GM21423 (cell line): Measurements from ENCODE around the gene GPR183.

Experiments used
- ATAC-seq: cut with Tn5 transposase; IDR thresholded peaks from one replicate; pipeline ENCODE4 v1.9.1; 2021; ENCODE audit warnings: mild to moderate bottlenecking, moderate library complexity; ENCODE audit not compliant: unreplicated experiment

Gene GPR183

GRCh38 chr13:99313501-99313900 lies 6.3 kb upstream of the GPR183 start:
- ATAC-seq: no peak

GRCh38 chr13:99312493-99312883 lies 5.3 kb upstream of the GPR183 start:
- ATAC-seq: peak; percentile 39

- no peak for ATAC-seq
These were observed 4.7 kb upstream of the GPR183 start for GRCh38 chr13:99311748-99312492.

GRCh38 chr13:99311137-99311536 lies 3.9 kb upstream of the GPR183 start:
- ATAC-seq: no peak

DNA sequence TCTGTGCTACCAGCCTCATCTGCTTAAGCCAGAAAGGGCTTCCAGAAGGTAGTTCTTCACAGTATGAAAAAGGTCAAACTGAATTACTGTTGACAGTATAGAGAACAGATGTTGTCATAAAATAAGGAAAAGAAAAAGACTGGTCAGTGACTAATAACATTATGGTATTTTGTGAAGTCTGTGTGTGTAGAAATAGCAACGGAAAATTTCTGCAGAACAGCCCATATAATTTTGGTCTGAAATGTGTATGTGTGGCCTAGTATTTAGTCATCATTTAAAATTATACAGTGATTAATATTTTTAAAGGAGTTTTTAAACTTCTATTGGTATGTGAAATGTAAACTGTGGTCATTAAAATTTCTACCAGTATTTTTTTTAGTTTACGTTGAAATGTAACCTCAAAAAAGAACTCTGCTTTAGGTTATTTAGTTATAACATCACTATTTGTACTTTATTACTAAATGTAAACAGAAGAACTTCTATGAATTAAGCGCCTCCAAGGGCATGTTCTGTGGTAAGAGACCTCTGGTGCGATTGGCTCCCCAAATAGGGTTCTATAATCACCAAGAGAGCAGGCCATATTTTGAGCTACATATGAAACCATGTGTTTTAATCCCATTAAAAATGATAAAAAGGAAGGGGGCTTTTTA lies 3.3 kb upstream of the GPR183 start:
- peak; percentile 28 for ATAC-seq

GRCh38 chr13:99308471-99309087 lies 1.4 kb upstream of the GPR183 start:
- ATAC-seq: no peak

DNA sequence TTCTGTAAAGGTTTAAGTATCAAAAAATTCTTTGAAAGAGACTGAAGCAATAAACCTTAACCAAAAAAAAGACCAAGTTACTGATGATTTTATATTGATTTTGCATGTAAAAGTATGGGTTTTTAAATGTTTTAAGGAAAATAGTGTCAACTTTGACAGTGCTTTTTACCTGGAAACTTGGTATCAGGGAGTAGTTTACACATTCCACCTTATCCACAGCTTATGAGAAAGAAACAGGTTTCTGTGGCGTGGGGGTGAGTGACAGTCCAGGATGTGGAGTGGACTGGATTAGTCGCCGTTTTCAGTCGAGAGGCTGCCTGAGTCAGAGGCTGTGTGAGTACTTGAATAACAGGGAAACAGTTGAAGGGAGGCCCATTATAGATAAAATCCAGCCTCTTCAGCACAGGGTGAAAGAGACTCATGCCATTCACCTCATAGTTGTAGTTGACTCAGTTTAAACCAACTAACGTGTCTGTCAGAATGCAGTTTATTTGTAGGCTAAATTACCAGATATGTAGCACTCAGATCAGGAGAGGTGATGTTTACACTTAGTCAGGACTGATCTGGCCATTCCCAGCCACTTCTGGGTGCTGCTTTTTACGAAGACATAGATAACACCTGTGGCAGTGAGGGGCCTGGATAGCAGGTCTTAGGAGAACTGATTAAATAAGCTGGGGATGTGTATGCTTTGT lies 595 bp upstream of the GPR183 start:
- peak; percentile 45 for ATAC-seq

DNA sequence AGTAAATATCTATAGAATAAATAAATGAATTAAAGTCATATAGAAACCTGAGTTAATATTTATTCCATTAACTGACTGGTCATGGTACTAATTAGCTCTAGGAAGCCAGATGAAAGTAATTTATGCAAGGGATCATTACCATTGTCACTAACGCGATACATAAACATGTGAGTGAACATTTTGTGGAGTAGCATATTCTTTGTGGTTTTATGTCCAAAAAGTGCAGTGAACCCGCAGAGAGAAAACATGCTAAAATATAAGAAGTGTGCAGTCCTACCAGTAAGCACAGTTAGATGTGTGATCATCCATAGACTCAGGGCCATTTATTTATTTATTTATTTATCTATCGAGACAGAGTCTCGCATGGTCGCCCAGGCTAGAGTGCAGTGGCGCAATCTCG lies 1.6 kb downstream of the GPR183 start:
- ATAC-seq: no peak

- no peak for ATAC-seq
These were observed 2.0 kb downstream of the GPR183 start for GRCh38 chr13:99305158-99305557.

- no peak for ATAC-seq
These were observed 2.7 kb downstream of the GPR183 start for GRCh38 chr13:99304541-99304940.

DNA sequence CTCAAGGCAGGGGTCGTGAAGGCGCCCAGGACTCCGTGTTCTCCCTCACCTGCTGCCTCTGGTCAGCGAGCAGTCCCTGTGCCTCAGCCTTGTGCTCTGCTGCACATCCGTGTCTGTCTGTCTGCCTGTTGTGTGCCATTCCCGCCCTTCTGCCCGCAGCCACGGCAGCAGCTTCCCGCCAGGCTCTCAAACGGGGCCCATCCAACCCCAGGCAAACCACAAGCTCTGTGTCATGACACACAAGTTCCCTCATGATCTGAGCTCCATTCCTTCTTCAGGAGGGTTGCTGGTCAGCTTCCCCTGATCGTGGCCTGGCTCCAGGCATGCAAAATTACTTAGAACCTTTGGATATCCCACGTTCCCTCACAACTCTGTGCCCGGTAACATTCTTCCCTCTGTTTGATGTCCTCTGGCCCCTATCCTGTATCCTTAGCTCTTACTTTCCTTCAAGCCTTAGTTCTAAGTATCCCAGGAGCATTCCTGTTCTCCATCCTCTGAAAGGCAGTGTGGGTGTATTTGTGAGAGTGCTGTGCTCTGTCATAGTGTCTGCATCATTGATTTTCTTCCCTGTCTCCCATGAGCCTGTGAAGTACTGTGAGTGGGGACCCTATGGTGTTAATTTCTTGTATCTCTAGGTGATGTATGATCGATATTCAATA lies 3.2 kb downstream of the GPR183 start:
- ATAC-seq: no peak

DNA sequence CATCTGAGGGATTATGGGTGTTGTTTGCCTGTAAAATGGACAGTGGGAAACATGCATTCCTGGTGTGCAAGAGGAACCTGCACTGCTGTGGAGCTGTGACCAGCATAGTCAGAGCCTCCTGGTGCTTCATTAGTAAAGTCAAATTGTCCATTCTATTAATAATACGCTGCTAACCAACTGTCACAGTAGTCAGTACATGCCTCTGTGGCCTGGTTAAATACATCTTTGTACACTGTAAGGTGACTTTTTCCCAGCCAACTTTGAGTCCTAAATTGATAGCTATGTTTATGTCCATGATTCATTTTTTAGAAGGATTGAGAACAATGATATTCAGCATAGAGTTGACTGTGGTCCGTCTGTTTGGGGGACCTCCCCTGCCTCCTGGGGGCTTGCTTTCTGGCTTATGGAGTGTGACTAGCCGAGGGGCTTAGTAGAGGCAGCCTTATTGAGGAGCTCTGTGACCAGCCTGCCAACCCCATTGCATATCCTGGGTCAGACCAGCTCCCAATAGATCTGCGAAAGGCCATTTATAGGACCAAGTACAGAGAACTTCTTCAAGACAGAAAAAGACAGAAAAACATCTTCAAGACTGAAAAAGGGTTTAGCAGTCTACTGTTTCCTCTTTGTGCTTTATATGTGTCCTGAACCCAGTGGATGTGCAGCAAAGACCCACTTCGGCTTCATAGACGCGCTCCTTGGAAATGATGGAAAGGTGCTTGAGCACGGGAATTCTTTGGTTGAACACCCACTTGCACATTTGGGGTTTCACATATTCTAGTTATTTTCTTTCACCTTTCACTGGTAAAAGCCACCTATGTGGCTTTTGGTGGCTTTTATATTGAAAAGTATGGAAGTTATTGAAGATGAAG lies 4.3 kb downstream of the GPR183 start:
- no peak for ATAC-seq

GRCh38 chr13:99301913-99302636 lies 5.1 kb downstream of the GPR183 start:
- ATAC-seq: no peak

DNA sequence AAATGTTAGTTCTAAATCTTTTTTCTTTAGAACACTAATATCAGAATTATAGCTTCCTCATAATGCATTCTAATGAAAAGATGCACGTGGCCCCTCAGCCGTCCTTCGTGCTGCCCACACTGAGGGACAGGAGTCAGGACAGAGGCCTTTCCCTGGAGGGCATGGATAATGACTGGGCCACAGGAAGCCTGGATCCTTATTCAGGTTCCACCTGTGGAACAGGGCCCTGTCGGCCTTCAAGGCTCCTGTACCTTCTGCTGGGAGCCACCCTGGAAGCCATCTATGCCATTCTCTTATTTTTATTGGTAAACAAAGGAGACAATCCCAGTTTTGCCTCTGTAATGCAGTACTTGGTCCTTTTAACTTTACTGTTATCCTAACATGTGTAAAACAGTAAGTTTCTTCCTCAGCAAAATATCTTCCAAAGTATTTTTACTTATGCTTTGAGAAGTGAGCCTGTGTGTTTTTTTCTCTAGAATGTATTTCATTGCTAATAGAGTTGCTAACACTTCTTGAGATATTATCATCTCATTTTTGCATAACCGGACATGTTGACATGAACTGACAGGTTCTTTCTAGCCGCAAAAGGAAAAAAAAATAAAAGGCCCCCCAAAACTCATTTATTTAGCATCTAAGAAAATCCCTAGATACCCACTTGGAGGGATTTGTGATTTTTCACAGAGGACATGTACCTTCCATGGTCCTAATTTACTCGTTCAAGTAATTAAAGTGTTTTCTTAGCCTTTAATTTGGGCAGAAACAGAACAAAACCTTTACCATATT lies 6.0 kb downstream of the GPR183 start:
- no peak for ATAC-seq

GRCh38 chr13:99299920-99300341 lies 7.3 kb downstream of the GPR183 start:
- ATAC-seq: no peak

- ATAC-seq: no peak
These were observed 7.8 kb downstream of the GPR183 start for GRCh38 chr13:99299256-99299919.

DNA sequence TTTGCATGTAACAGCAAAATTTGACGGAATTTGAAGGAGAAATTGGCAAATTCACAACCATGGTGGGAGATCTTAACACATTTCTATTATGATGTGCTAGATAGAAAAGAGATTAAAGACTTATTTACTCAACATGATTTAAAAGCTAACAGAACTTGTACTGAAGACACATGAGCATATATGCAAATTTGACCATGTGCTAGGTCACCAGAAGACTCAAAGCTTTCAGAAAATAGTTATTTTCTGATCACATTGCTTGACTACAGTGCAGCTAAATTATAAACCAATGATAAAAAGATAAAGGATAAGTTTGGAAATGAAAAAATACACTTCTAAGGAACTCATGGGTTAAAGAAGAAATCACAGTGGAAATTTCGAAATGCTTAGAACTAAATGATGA lies 9.1 kb downstream of the GPR183 start:
- ATAC-seq: no peak

DNA sequence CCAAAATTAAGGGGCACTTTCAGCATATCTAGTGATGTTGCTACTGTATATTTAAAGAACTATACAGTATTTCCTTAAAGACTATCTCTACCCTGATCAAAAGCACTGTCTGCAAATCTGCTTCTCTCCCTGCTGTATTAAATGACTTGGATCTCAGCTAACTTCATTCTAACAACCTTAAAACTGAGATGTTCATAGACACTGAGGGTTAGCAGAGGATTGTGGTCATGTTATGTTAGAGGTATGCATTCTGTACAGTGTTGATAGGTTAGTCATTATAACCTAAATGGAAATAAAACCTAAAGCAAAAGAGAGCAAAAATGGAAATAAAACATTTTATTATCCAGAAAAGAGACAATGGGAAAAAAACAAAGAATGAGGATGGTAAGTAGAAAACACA lies 9.9 kb downstream of the GPR183 start:
- ATAC-seq: no peak
